Naive thymus-derived CD8-positive, alpha-beta T cell (primary cell): ENCODE results near the gene MTERF4. TPM values are rescaled to one million over a fixed set of nuclear protein-coding genes. Genes with fewer than 3 reads are reported as not detected.

Experiments used
- ATAC-seq, 2 donors: fragments of 150-1000 bp; cut with Tn5 transposase in 1 of 2; sonication (Bioruptor Pico), chemical (Tn5 transposase) in 1 of 2; 1 replicate in 1 of 2; 2 replicates in 1 of 2; pipeline ENCODE4 v1.10.0; 2021; ENCODE audit warnings: mild to moderate bottlenecking in 2 of 2, moderate library complexity in 2 of 2
- POLR2A ChIA-PET: fragments of 350-600 bp; sonication (Branson Sonifier 250); formaldehyde crosslinking; loops from one replicate; lab custom pipeline; 2021; ENCODE audit warnings: antibody characterized with exemption; lab: Charles Lee
- DNase-seq, 10 donors: peaks; one replicate each; pipeline versions ENCODE4 v3.0.0 to v3.0.0-alpha.2; 2020 to 2022
- H3K27ac Mint-ChIP-seq, 10 donors: one replicate each; pipeline ENCODE4 v1.8.0; 2020 to 2022; ENCODE audit warnings: mild to moderate bottlenecking in 10 of 10, mixed read lengths in 10 of 10, moderate library complexity in 4 of 10, inconsistent platforms in 1 of 10
- H3K27me3 Mint-ChIP-seq, 5 donors: one replicate each; pipeline ENCODE4 v1.8.0; 2021 to 2022; ENCODE audit warnings: mixed read lengths in 5 of 5
- H3K36me3 Mint-ChIP-seq, 3 donors: one replicate each; pipeline ENCODE4 v1.8.0; 2020 to 2022; ENCODE audit warnings: mixed read lengths in 3 of 3, mild to moderate bottlenecking in 2 of 3, inconsistent platforms in 1 of 3
- H3K4me1 Mint-ChIP-seq, 4 donors: one replicate each; pipeline ENCODE4 v1.8.0; 2021 to 2022; ENCODE audit warnings: mixed read lengths in 4 of 4
- H3K4me3 Mint-ChIP-seq, 10 donors: one replicate each; pipeline ENCODE4 v1.8.0; 2020 to 2022; ENCODE audit warnings: mild to moderate bottlenecking in 10 of 10, mixed read lengths in 10 of 10, moderate library complexity in 6 of 10, inconsistent platforms in 1 of 10
- H3K9me3 Mint-ChIP-seq, 9 donors: one replicate each; pipeline ENCODE4 v1.8.0; 2020 to 2022; ENCODE audit warnings: mixed read lengths in 9 of 9, mild to moderate bottlenecking in 3 of 9, inconsistent platforms in 1 of 9, moderate library complexity in 1 of 9
- polyA plus RNA-seq, 3 donors: library from polyadenylated mRNA; unstranded; fragments of 300-500 nt; fragmentation: Illumina TruSeq; gene quantifications; one replicate each; pipeline ENCODE4 v1.2.3, GENCODE V29; 2021
- total RNA-seq, 8 experiments: library from RNA in 2 of 8; stranded (reverse) in 2 of 8; gene quantifications; one replicate each; pipeline ENCODE4 v1.2.3 and lab custom pipeline; 2021 to 2026

MTERF4 gene
- total and polyA plus RNA-seq, 5 experiments from 2014 or later = 46.4 to 270 (median 82.1) TPM

DNA sequence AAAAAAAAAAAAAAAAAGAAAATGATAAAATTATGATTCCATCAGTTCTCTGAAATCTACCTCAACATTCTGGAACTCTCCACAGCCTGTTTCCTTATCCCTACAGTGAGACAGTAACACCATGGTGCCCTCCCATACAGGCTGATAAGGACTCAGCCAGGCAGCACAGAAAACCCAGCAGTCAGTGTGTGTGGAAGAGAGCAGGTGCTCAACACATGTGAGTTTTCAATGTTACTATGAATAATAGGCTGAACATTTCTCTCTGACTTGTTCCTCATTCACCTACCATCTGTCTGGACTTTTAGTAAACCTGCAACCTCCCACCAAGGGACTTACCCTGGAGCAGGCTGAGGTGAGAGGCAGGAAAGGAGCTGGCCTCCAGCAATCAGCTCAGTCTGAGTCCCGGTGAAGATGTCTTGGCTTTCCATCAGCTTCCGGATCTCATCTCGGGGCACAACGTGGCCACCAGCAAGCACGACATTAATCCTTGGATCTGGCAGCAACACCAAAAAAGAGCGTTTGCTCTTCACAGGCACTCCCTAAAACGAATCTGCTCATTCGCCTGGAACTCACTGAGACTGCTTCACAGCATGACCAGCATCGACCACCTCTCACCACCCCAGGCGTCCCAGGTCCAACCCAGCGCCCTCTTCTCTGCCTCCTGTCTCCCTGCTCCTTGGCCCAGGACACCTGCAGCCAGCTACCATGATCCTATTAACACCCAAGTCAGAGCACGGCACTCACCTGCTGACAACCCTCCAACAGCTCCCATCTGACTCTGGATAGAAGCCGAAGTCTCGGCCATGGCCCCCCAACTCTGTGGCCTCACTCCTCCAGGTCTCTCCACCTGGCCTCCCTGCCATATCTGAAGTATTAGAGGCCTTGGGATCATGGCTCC, 30.7 kb upstream of the MTERF4 start:
- H3K27ac Mint-ChIP-seq = peak overlapping the region in 4 of 10 donors; percentile 7 to 51 (median 26)

DNA sequence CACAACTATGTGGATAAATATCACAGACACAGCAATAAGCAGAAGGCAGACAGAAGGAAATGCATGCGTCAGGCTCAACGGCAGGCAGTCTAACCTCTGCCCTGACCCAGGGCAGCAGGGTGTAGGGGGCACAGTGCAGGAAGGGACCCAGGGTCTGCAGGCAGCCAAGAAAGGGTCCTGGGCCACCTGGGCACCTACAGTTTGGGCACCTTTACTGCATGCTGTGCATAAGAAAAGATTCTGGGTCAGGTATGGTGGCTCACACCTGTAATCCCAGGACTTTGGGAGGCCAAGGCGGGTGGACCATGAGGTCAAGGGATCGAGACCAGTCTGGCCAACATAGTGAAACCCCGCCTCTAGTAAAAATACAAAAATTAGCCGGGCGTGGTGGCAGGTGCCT, 29.4 kb upstream of the MTERF4 start:
- Mint-ChIP-seq H3K9me3 (no peaks in the 10 kb centered on the region), H3K27ac (no peak overlapping the region), H3K36me3 (peaks cover 0 to 43% (median 10%) of the 10 kb centered on the region in 3 donors), H3K27me3 (no peaks in the 10 kb centered on the region), H3K4me3 (no peak overlapping the region), H3K4me1 (peaks cover 2 to 13% (median 11%) of the 10 kb centered on the region in 4 donors)
- DNase-seq = no peak
- no peak for ATAC-seq
- POLR2A ChIA-PET = interaction anchor here (1.2 kb wide), 1 partner anchor 39 kb away, joined by 3 read pairs; no protein-coding TSS in a partner anchor

More for the DNA sequence above, 30.7 kb upstream of the MTERF4 start:
- Mint-ChIP-seq H3K27me3 (no peaks in the 10 kb centered on the region), H3K4me3 (no peak overlapping the region), H3K9me3 (no peaks in the 10 kb centered on the region), H3K36me3 (peaks cover 0 to 46% (median 10%) of the 10 kb centered on the region in 3 donors), H3K4me1 (peaks cover 2 to 6% (median 5%) of the 10 kb centered on the region in 4 donors)
- POLR2A ChIA-PET = interaction anchor here (0.6 to 1.2 kb wide), 3 partner anchors 41 to 592 kb away, joined by 3 to 4 read pairs (median 3); partner anchors contain the start of gene MAB21L4
- ATAC-seq (no peak), DNase-seq (no peak)

DNA sequence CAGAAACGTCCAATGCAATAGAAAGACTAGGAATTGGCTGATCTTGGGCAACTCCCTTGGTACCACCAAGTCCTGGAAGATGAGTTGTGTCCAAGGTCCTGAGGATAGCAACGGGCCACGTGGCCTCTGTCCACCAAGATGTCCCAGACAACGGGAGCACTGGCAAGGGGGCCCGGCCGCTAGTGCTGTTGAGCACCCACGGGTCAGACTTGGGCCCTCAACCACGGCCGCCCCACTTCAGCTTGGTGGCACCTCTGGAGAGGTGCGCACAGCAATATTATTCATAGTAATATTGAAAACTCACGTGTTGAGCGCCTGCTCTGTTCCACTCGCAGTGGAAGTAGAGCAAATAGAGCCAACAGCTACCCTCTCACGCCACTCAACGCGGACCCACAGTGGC, 28.2 kb upstream of the MTERF4 start:
- POLR2A ChIA-PET = interaction anchor here (1.1 to 1.2 kb wide), 2 partner anchors 19 to 133 kb away, joined by 3 to 4 read pairs; no protein-coding TSS in a partner anchor
- H3K36me3 Mint-ChIP-seq = peaks cover 0 to 38% (median 8%) of the 10 kb centered on the region in 3 donors
- DNase-seq = no peak
- H3K27me3 Mint-ChIP-seq = no peaks in the 10 kb centered on the region
- H3K4me1 Mint-ChIP-seq = peaks cover 2 to 13% (median 11%) of the 10 kb centered on the region in 4 donors
- ATAC-seq = no peak
- H3K27ac Mint-ChIP-seq = peak overlapping the region in 2 of 10 donors; percentile 7 to 65
- no peaks in the 10 kb centered on the region for H3K9me3 Mint-ChIP-seq
- H3K4me3 Mint-ChIP-seq = no peak overlapping the region

DNA sequence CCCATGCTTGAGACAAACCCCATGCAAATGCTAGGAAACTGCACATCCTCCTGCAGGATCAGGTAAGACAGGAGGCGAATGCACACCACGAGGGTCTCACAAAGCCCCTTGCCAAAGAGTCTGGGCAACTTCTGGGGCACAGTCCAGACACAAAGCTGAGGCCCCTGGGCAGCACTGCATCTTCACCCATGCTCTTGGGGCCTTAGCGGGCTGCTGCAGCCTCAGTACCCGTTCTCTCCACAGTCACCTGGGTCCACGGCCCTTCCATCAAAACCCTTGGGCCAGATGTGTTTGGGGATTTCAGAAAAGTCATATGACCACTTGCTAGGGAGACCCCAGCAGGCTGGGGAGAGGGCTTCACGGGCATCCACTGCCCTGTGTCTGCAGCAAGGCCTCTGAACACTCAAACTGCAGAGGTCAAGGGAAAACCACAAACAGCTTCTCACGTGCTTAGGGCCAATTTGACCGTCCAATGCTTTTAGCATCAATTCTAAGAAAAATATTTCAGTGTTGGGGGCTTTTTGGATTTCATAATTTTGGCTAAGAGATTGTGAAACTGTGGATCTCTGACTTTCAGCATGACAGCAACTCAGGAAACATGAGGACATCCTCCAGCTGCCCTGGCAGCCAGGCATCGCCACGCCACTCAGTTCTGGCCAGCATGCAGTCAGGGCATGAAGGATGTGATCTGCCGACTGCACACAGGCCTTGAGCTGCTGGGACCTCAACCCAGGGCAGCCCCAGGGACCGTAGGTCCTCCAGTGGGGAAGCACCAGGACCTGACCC, 27.2 kb upstream of the MTERF4 start:
- Mint-ChIP-seq H3K27ac (peak overlapping the region in 6 of 10 donors; percentile 61 to 91 (median 78)), H3K4me3 (no peak overlapping the region), H3K4me1 (peaks cover 2 to 13% (median 11%) of the 10 kb centered on the region in 4 donors), H3K9me3 (no peaks in the 10 kb centered on the region), H3K36me3 (peaks cover 0 to 34% (median 8%) of the 10 kb centered on the region in 3 donors), H3K27me3 (no peaks in the 10 kb centered on the region)
- ATAC-seq = no peak
- POLR2A ChIA-PET = interaction anchor here (1.1 to 1.2 kb wide), 2 partner anchors 18 to 132 kb away, joined by 3 to 4 read pairs; no protein-coding TSS in a partner anchor
- DNase-seq = no peak

DNA sequence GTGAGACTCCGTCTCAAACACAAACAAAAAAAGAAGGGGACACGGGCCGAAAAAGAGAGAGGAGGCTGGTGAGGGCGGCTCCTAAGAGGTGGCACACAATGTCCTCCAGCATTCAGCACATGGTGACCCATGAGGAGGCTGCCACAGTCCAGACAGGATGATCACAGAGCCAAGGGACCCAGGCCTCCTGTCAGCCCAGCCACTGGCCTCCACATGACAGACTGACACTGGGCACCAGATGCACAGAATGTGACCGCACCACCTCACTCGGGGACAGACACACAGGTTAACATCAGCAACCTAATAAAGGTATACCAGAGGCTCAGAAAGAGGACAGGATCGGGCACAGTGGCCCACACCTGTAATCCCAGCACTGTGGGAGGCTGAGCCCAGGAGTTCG, 26.2 kb upstream of the MTERF4 start:
- no peak for DNase-seq
- H3K4me1 Mint-ChIP-seq = peaks cover 2 to 15% (median 12%) of the 10 kb centered on the region in 4 donors
- peak overlapping the region; percentile 53 to 88 (median 78) for H3K27ac Mint-ChIP-seq
- H3K36me3 Mint-ChIP-seq = peaks cover 0 to 32% (median 11%) of the 10 kb centered on the region in 3 donors
- no peaks in the 10 kb centered on the region for H3K9me3 Mint-ChIP-seq
- POLR2A ChIA-PET = interaction anchor here (0.7 kb wide), 1 partner anchor 38 kb away, joined by 4 read pairs; no protein-coding TSS in a partner anchor
- no peak overlapping the region for H3K4me3 Mint-ChIP-seq
- H3K27me3 Mint-ChIP-seq = no peaks in the 10 kb centered on the region
- ATAC-seq = no peak

DNA sequence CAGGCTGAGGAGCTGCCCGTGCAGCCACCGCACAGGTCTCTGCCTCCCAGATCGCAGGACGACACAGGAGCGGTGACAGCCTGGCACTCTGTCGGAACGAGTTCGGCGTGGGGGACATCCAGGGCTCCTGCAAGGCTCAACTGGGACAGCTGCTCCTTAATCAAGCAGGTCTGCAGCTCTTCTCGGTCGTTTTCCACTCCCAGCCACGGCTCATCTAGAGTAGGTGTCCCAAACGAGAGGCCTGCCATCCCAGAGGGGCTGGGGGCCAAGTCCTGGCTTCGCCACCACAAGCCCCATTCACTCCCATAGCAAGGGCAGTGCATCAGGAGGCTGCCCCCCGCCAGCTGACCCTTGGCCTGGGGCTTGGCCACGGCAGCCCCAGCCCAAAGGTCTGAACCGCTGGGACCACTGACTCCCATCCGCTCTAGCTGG, 24.7 kb upstream of the MTERF4 start:
- Mint-ChIP-seq H3K27me3 (no peaks in the 10 kb centered on the region), H3K36me3 (peaks cover 0 to 30% (median 8%) of the 10 kb centered on the region in 3 donors), H3K27ac (no peak overlapping the region), H3K4me1 (peaks cover 2 to 17% (median 12%) of the 10 kb centered on the region in 4 donors), H3K9me3 (no peaks in the 10 kb centered on the region), H3K4me3 (no peak overlapping the region)
- DNase-seq = no peak
- ATAC-seq = no peak
- POLR2A ChIA-PET = interaction anchor here (0.9 to 1.3 kb wide), 2 partner anchors 10 to 15 kb away, joined by 3 to 6 read pairs; no protein-coding TSS in a partner anchor

DNA sequence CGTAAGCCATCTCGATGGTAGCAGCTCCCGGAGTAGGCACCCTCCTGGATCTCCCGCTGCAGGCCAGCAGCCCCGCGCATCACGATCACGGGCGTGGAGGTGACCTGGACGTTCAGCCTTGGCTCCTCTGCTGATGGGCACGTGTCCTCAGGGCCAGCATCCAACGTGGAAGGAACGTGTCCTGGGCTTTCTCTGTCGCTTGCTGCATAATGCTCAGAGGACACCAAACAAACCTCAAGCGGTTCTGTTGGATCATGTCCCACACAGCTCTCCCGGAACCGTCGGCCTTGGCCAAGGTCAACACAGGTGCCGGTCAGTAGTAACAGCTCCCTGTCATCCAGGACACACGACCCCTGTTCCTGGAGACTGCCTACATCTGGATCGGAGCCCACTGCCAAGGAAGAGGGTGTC, 24.1 kb upstream of the MTERF4 start:
- Mint-ChIP-seq H3K36me3 (peaks cover 4 to 34% (median 13%) of the 10 kb centered on the region in 3 donors), H3K9me3 (no peaks in the 10 kb centered on the region), H3K4me1 (peaks cover 2 to 17% (median 12%) of the 10 kb centered on the region in 4 donors), H3K27me3 (no peaks in the 10 kb centered on the region), H3K27ac (peak overlapping the region in 1 of 10 donors; percentile 18), H3K4me3 (no peak overlapping the region)
- POLR2A ChIA-PET = interaction anchor here (1.3 kb wide), 1 partner anchor 14 kb away, joined by 6 read pairs; no protein-coding TSS in a partner anchor
- DNase-seq = no peak
- ATAC-seq = no peak

DNA sequence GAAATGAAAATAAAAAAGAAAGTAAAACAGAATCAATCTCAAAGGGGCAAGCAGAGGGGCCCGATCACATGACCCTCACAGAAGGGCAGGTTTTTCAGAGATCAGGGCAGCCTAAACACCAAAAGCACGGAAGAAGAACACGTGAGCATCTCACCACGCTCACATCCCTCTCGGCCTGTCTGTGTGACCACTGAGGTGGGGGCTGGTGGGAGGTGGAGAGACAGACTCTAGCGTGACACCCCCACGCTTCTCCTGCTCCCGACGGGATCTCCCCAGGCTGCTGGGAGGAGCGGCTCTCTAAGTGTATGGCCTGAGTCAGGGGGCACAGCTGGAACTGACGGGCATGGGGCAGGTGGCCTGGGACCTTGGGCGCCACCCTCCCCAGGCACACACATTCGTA, 23.5 kb upstream of the MTERF4 start:
- H3K36me3 Mint-ChIP-seq = peaks cover 10 to 37% (median 19%) of the 10 kb centered on the region in 3 donors
- H3K4me1 Mint-ChIP-seq = peaks cover 2 to 17% (median 12%) of the 10 kb centered on the region in 4 donors
- POLR2A ChIA-PET = interaction anchor here (0.7 to 1.3 kb wide), 2 partner anchors 13 to 24 kb away, joined by 6 read pairs; partner anchors contain the start of gene PASK

DNA sequence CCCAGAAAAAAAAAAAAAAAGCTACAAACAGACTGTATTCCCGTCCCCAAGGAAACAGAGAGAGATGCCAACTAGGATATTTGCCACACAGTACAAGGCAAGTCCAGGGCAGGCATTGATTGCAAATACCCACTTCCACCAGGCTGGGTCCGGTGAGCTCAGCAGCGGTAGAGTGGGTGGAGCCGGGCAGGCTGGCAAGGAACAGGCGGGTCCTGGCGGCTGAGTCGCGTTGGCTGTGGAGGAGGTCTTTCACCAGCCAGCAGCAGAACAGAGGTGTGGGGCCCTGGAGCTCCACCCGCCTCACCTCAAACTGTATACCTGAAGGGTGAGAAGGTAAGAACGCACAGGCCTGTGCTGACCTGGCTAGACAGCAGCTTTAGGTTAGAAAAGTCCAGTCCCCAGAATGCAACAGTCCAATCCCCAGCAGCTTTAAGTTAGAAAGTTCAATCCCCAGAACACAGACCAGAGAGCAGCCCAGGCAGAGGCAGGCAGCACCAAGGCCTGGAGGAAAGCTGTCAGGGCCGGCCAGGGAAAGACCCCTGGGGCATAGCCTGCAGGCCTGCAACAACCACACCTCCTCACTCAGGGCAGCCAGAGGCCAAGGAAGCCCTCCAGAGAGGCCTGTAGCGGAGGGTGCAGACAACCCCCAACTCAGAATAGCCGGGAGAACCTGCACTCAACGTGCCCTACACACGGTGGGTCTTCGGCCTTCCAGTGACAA, 21.9 kb upstream of the MTERF4 start:
- H3K4me3 Mint-ChIP-seq = peak overlapping the region in 2 of 10 donors; percentile 8 to 39
- POLR2A ChIA-PET = interaction anchor here (0.9 to 1.8 kb wide), 8 partner anchors 11 to 28 kb away, joined by 3 to 8 read pairs (median 4); partner anchors contain the start of gene PASK
- peak overlapping the region in 6 of 10 donors; percentile 14 to 85 (median 60) for H3K27ac Mint-ChIP-seq
- ATAC-seq (peak; percentile 77 to 82), DNase-seq (no peak)
- peaks cover 0 to 4% (median 0%) of the 10 kb centered on the region in 9 donors for H3K9me3 Mint-ChIP-seq
- peaks cover 2 to 17% (median 12%) of the 10 kb centered on the region in 4 donors for H3K4me1 Mint-ChIP-seq
- H3K36me3 Mint-ChIP-seq = peaks cover 10 to 37% (median 22%) of the 10 kb centered on the region in 3 donors
- no peaks in the 10 kb centered on the region for H3K27me3 Mint-ChIP-seq

More for the DNA sequence above, 23.5 kb upstream of the MTERF4 start:
- Mint-ChIP-seq H3K4me3 (no peak overlapping the region), H3K27ac (peak overlapping the region in 3 of 10 donors; percentile 10 to 77 (median 17)), H3K27me3 (no peaks in the 10 kb centered on the region), H3K9me3 (no peaks in the 10 kb centered on the region)
- peak in 1 of 2 donors; percentile 31 for ATAC-seq
- DNase-seq = no peak

DNA sequence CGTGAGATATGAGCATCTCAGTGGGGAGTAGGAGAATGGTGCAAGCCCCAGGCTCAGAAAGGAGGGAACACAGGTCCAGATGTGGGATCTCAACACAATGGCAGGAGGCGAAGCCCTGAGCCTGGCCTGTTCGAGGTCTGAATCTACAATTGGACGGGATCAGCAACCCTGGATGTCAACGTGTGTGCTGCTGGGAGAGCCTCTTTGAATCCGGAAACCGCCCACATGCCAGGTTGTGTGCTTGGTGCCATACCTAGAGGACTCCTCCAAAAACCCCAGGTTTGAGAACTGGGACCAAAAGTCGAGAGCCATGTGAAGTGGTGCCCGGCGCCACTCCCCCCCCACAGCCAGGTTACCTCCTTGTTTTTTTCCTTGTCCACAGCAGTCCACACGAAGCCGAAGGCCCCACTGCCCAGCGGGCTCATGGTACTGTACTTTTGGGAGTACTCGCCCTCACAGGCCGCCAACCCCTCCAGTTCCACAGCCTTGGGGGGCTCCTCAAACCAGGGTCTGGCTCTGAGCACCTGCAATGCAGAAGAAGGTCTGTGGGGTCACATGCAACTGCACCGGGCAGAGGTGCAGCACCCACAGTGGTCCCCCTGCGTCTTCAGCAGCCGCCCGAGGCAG, 20.4 kb upstream of the MTERF4 start:
- peaks cover 0 to 4% (median 0%) of the 10 kb centered on the region in 9 donors for H3K9me3 Mint-ChIP-seq
- H3K4me3 Mint-ChIP-seq = peak overlapping the region in 1 of 10 donors; percentile 11
- H3K4me1 Mint-ChIP-seq = peaks cover 0 to 11% (median 3%) of the 10 kb centered on the region in 4 donors
- DNase-seq (no peak), ATAC-seq (no peak)
- H3K27me3 Mint-ChIP-seq = no peaks in the 10 kb centered on the region
- peak overlapping the region in 4 of 10 donors; percentile 29 to 62 (median 36) for H3K27ac Mint-ChIP-seq
- POLR2A ChIA-PET = no interaction called here
- peaks cover 10 to 44% (median 24%) of the 10 kb centered on the region in 3 donors for H3K36me3 Mint-ChIP-seq

DNA sequence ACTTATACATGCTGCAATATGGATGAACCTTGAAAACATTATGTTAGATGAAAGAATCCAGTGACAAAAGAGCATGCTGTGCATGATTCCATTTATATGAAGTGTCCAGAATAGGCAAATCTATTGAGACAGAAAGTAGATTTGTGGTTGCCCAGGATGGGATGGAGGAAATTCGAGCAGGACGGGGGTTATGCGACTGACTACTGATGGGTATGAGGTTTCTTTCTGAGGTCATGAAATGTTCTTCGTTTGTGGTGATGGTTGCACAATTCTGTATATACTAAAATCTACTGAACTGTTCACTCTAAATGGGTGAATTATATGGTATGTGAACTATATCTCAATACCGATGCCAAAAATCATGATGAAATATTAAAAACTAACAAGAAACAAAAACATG, 18.9 kb upstream of the MTERF4 start:
- peaks cover 10 to 52% (median 26%) of the 10 kb centered on the region in 3 donors for H3K36me3 Mint-ChIP-seq
- H3K4me1 Mint-ChIP-seq = peaks cover 0 to 10% (median 6%) of the 10 kb centered on the region in 4 donors
- H3K27ac Mint-ChIP-seq = peak overlapping the region in 3 of 10 donors; percentile 4 to 43 (median 4)
- no peaks in the 10 kb centered on the region for H3K27me3 Mint-ChIP-seq
- H3K4me3 Mint-ChIP-seq = no peak overlapping the region
- POLR2A ChIA-PET = interaction anchor here (0.5 to 1.2 kb wide), 3 partner anchors 11 to 763 kb away, joined by 3 read pairs; no protein-coding TSS in a partner anchor
- DNase-seq (no peak), ATAC-seq (no peak)
- peaks cover 0 to 4% (median 0%) of the 10 kb centered on the region in 9 donors for H3K9me3 Mint-ChIP-seq
